ENCODE measurements around the gene MBD3L4.
"Not testable (repeated sequence)": the region's sequence is repeated elsewhere in the genome, so short reads cannot be mapped to it uniquely, and the experiment has no call there.

The MBD3L4 gene

DNA sequence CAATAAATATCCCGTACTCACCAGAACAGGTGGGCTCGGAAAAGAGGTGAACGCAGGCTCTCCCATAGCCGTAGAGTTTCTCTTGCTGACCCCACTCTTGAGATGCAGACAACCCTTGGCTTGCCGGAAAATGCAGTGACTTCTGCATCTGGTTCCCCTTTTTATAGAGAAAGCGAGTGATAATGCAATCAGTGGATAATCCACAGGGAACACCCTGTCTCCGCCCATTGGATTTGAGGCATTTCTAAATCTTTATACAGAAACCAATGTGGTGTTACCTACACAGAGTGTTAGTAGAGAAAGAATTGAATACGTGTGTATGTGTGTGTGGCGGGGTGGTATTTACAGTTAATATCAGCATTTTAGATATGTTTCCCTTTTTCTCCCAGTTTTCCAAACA is at the start of gene MBD3L4:
Gene MBD3L4, minus strand, starts transcription at position 101 of the 400 bp plus-strand sequence. Its CDS starts 35 bp downstream, at position 66.
- not testable (repeated sequence) for DNase-seq (ENCODE audit: low read depth in 2 of 2)

DNA sequence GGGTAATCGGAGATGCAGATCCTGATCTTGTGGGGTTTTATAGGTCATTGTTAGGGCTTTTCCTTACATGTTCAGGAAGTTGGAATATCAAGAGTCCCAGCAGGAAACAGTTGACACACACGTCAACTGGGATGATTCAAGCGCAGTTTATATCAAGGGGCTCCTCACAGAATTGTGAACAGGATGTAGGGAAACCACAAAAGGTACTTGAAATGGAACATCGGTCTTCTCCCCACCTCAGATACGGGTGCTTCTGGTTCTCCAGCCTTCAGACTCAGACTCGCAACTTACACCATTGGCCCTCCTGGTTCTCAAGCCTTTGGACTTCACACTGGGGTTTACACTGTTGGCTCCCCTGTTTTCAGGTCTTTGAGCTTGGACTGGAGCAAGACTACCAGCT is 49.0 kb upstream of the MBD3L4 start:
- DNase-seq (ENCODE audit: low read depth in 2 of 2): no peak

DNA sequence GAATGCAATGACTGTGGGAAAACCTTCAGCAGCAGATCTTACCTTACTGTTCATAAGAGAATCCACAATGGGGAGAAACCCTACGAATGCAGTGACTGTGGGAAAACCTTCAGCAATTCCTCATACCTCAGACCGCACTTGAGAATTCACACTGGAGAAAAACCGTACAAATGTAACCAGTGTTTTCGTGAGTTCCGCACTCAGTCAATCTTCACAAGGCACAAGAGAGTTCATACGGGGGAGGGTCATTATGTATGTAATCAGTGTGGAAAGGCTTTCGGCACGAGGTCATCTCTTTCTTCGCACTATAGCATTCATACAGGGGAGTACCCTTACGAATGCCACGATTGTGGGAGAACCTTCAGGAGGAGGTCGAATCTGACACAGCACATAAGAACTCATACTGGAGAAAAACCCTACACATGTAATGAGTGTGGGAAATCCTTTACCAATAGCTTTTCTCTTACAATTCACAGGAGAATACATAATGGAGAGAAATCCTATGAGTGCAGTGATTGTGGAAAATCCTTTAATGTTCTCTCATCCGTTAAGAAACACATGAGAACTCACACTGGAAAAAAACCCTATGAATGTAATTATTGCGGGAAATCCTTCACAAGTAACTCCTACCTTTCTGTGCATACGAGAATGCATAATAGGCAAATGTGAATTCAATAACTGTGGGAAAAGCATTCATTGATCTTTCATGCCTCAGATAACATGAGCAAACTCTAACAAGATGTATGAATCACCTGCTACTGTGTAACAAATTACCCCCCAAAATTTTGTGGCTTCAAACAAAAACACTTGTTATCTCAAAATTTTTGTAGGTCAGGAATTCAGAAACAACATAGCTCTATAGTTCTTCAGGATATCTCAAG is 43.3 kb upstream of the MBD3L4 start:
- DNase-seq (ENCODE audit: low read depth in 2 of 2): no peak

DNA sequence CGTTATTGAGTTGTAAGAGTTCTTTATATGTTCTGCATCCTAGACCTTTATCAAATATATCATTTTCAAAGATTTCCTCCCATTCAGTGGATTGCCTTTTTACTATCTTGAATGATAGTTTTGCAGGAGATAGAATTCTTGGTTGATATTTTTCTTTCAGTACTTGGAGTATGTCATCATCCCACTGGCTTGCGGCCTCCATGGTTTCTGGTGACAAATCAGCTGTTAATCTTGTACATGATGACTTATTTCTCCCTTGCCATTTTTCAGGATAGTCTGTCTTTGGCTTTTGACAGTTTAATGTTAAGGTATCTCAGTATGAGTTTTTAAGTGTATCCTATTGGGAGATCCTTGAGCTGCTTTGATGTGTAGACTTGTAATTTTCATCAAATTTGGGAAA is 38.0 kb upstream of the MBD3L4 start:
- DNase-seq (ENCODE audit: low read depth in 2 of 2): no peak

DNA sequence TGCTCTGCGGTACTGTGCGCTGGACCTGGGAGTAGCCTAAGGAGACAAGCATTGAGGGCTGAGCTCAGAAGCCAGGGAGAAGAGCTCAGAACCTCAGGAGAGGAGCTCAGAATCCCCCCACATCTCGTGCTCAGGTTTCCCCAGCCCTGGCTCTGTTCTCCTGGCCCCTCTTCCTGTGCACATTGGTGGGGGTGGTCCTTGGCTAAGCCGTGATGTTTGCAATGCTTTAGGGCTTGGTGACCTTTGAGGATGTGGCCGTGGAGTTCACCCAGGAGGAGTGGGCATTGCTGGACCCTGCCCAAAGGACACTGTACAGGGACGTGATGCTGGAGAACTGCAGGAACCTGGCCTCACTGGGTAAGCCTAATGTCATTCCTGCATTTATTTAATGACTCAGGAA is 36.2 kb upstream of the MBD3L4 start:
- no peak for DNase-seq (ENCODE audit: low read depth in 2 of 2)

DNA sequence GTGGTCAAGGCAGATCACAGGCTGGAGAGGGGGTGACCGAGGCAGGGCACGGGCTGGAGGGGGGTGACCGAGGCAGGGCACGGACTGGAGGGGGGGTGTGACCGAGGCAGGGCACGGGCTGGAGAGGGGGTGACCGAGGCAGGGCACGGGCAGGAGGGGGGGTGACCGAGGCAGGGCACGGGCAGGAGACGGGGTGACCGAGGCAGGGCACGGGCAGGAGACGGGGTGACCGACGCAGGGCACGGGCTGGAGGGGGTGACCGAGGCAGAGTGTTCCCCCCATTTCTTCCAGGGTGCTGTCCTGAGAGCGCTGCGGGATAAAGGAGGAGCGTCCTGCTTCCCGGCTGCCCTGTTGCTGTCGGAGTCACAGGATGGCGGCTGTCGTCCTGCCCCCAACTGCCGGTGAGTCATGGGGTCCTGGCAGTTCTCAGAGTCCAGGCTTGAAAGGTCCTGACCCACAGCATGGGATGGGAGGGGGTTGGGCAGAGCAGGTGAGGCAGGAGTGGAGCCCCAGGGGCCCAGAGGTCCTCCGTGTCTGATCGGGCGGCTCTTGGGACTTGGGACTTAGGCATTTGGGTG is 34.8 kb upstream of the MBD3L4 start:
- DNase-seq (ENCODE audit: low read depth in 2 of 2): no peak

DNA sequence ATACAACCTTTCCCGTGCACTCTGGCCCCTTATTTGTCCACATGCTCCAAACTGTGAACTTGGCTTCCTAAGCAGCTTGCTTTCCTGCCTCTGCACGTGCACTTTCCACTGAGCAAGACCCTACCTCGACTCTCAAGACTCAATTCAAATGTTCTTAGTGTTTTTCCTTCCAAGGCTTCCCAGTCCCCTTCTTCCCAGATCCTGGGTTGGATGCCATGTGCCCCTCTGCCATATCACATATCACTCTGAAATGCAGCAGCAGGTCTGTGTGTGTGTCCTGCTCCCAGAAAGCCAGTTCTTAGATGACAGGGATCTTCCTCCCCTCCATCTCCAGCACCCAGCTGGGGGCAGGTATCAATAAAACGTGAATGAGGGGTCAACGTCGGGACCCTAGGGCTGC is 32.6 kb upstream of the MBD3L4 start:
- no peak for DNase-seq (ENCODE audit: low read depth in 2 of 2)

DNA sequence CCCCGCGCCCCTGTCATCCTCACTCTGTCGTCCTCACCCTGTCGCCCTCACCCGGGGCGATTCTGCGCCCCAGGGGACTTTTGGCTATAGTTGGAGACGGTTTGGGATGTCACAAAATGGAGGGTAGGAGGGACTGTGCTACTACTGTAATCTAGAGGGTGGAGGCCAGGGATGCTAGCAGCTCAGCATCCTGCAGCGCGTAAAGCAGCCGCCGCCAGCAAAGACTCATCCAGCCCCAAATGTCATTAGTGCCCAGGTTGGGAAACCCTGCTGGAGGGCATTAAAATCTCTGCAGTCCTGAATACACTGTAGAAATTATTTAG is 29.9 kb upstream of the MBD3L4 start:
- DNase-seq (ENCODE audit: low read depth in 2 of 2): no peak

DNA sequence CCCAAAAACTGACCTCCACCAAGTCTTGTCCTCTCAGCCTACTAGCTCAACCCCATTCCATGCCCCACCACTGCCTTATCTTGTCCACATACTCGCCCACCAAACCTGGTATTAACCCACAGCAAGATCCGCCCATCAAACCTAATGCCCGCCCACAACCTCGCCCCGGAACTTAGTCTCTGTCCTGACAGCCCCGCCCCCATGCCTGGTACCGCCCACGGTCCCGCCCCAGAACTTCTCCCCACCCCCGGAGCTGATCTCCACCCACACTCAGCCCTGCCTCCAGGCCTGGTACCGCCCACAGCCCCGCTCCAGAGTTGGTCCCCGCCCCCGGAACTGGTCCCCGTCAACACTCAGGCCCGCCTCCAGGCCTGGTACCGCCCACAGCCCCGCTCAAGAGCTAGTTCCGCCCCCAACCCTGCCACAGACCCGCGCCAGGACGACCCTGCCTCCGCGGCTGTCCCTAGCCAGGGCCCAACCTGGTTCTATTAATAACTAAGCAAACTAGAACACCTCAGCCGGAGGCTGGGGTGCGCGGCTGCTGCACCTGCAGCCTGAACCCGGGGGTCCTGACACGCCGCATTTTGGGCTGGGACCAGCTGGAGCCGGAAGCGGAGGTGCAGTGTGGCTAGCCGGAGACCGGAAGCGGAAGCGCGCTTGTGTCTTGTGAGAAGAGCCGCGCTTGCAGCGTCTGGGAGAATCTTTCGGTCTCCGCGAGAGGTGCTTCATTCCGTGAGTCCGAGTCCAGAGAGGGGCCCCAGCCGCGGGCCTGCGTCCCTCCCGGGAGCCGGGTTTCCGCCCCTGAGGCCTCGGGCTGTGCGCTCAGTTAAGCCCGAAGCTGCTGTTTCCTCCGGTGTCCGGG is 29.3 kb upstream of the MBD3L4 start, which contains the start of gene ZNF557:
Gene ZNF557, plus strand, starts transcription at position 662 of the 862 bp plus-strand sequence. CDS start 5,372 bp downstream, outside the sequence.
- DNase-seq (ENCODE audit: low read depth in 2 of 2): peak; percentile 95 to 96

DNA sequence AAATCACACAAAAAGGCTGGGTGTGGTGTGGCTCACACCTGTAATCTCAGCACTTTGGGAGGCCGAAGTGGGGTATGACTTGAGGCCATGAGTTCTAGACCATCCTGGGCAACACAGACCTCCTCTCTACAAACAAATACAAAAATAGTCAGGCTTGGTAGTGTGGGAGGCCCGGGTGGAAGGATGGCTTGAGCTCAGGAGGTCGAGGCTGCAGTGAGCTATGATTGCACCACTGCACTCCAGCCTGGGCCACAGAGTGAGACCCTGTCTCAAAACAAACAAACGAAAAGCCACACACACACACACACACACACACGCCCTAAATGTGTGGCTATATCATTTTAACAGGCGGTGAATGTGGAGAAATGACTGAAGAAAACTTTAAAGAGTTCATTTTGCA is 28.6 kb upstream of the MBD3L4 start:
- DNase-seq (ENCODE audit: low read depth in 2 of 2): no peak

DNA sequence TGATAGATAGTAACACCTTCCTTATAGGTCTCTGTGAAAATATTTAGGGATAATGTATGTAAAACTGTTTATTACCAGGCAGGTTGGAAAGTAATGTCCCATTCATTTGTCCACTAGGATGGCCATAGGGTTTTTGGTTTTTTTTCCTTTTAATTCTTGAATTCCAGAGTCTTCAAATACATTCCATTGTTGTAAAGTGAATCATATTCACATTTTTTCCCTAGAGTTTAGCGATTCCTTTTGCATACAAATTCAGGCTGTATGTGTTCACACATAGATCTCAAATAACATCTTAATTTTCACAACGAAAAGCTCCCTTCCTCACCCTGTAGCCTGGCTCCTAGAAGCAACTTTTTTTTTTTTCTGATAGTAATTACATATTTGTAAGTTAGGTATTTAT is 27.7 kb upstream of the MBD3L4 start:
- no peak for DNase-seq (ENCODE audit: low read depth in 2 of 2)

DNA sequence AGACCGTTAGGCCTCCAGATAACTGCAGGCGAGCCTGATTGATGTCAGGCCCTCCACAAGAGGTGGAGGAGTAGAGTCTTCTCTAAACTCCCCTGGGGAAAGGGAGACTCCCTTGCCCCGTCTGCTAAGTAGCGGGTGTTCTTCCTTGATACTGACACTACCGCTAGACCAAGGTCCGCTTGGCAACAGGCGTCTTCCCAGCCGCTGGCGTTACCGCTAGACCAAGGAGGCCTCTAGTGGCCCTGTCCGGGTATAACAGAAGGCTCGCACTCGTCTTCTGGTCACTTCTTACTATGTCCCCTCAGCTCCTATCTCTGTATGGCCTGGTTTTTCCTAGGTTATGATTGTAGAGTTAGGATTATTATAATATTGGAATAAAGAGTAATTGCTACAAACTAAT is 27.1 kb upstream of the MBD3L4 start:
- DNase-seq (ENCODE audit: low read depth in 2 of 2): not testable (repeated sequence)

DNA sequence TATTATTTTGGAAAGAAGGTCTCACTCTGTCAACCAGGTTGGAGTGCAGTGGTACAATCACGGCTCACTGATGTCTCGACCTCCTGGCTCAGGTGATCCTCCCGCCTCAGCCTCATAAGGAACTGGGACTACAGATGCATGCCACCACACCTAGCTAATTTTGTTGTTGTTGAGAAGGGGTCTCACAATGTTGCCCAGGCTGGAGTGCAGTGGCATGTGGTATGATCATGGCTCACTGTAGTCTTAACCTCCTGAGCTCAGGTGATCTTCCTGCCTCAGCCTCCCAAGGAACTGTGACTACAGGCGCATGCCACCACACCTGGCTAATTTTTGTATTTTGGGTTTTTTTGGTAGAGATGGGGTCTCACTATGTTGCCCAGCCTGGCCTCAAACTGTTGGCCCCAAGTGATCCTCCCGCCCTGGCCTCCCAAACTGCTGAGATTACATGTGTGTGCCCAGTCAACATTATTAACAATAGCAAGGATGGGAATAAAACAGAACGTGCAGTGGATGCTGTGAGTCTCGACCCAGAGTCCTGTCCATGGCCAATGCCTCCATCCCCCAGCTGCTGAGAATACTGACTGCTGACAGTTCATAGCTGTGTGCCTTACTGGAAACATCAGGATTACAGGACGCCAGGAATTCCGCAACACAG is 23.9 kb upstream of the MBD3L4 start:
- DNase-seq (ENCODE audit: low read depth in 2 of 2): no peak

DNA sequence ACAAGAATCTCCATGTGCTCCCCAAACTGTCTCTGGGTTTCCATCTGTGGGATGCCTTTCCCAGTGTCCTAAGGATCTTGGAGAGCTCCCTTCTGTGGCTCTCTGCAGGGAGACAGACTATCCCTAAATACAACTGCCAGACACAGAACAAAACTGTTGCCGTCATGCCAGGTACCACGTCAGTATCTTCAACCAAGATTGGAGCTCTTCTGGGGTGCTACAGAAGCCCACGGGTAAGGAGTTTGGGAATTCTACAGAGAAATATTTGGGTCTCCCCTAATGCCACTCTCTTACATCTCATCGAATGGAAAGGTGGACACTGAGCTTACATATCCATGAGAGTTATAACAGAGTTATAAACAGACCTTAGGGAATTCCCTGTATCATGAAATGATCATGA is 23.4 kb upstream of the MBD3L4 start:
- DNase-seq (ENCODE audit: low read depth in 2 of 2): no peak

DNA sequence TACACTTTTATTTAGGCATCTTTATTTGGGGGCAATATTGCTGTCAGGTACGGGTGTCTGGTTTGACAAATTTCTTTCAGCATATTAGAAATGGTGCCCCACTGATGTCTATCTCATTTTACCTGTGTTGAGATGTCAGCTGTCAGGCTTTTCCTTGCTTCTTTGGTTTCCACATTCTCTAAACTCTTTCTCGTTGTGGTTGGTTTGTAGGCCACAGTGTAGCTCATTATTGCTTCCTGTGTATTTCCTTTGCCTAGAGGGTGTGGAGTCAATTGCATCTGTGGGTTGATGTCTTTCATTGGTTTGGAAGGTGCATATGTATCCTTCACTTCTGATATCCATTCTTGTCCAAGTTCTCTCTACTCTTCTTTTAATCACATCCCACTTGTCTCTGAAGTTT is 20.0 kb upstream of the MBD3L4 start:
- DNase-seq (ENCODE audit: low read depth in 2 of 2): not testable (repeated sequence)

DNA sequence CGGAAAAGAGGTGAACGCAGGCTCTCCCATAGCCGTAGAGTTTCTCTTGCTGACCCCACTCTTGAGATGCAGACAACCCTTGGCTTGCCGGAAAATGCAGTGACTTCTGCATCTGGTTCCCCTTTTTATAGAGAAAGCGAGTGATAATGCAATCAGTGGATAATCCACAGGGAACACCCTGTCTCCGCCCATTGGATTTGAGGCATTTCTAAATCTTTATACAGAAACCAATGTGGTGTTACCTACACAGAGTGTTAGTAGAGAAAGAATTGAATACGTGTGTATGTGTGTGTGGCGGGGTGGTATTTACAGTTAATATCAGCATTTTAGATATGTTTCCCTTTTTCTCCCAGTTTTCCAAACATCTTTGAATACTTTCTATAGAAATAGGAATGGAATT is 18.6 kb upstream of the MBD3L4 start, which contains the start of gene MBD3L3:
Gene MBD3L3, minus strand, starts transcription at position 101 of the 400 bp plus-strand sequence. Its CDS starts 71 bp downstream, at position 30.
- DNase-seq (ENCODE audit: low read depth in 2 of 2): not testable (repeated sequence)

DNA sequence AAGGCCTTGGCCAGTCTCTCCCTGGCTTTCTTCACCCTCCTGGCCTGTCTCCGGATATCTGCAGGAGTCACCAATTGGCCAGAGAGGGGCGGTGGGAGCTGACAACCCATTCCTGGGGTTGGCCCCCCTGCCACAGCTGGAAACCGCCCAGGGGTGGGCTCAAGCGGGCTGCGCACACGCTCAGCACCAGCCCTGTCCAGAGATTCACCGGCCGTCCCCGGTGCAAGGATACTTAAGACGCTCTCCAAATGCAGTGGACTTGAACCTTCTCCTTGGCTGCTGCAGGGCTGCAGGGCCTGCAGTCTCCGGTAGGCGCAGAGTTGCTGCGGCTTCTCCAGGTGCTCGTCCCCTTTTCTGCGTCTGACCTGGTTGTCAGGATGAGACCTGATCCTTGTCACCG is 16.4 kb upstream of the MBD3L4 start:
- not testable (repeated sequence) for DNase-seq (ENCODE audit: low read depth in 2 of 2)

DNA sequence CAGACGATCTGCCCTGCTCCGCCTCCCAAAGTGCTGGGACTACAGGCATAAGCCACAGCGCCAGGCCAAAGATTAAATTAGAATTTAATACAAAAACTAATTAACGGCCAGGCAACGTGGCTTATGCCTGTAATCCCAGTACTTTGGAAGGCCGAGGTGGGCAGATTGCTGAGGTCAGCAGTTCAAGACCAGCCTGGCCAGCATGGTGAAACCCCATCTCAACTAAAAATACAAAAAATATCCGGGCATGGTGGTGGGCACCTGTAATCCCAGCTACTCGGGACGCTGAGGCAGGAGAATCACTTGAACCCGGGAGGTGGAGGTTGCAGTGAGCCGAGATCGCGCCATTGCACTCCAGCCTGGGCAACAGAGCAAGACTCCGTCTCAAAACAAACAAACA is 15.7 kb upstream of the MBD3L4 start:
- not testable (repeated sequence) for DNase-seq (ENCODE audit: low read depth in 2 of 2)

DNA sequence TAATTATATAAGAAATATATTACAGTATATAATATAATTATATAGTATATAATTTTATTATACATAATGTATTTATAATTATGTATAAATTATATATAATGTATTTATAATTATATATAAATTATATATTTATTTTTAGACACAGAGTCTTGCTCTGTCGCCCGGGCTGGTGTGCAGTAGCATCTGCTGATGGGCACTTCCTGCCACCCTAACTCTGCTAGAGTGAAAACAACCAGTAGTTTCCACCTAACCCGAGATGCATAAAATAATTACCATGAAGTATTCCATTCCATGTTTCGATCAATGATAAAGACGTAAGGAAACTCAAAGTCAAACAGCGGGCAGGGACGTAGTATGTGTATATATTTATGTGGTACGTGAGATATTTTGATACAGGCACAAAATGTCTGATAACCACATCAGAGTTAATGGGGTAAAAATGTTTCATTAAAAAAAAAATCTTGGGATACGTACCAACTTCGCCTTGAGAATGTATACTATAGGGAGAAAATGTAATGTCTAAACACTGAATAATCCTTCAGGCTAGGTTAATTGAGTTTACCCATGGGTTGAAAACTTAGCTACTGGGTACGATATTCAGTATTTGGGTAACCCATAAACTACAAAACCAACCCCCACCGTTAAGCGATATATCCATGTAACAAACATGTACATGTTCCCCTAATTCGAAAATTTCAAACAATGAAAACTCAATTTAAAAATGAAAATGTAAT is 14.8 kb upstream of the MBD3L4 start:
- not testable (repeated sequence) for DNase-seq (ENCODE audit: low read depth in 2 of 2)

DNA sequence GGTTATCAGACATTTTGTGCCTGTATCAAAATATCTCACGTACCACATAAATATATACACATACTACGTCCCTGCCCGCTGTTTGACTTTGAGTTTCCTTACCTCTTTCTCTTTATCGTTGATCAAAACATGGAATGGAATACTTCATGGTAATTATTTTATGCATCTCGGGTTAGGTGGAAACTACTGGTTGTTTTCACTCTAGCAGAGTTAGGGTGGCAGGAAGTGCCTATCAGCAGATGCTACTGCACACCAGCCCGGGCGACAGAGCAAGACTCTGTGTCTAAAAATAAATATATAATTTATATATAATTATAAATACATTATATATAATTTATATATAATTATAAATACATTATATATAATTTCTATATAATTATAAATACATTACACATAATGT is 12.9 kb upstream of the MBD3L4 start:
- DNase-seq (ENCODE audit: low read depth in 2 of 2): not testable (repeated sequence)

DNA sequence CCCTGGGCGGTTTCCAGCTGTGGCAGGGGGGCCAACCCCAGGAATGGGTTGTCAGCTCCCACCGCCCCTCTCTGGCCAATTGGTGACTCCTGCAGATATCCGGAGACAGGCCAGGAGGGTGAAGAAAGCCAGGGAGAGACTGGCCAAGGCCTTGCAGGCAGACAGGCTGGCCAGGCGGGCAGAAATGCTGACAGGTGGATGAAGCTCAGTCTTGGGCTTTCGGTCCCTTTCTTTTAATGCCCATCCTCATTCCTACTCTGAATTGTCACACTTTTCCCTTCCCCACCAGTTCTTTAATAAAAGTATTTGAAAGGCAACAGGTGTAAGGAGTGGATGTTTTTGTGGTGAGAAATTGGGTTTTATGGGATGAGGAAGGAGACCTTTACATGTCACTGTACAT is 11.4 kb upstream of the MBD3L4 start:
- not testable (repeated sequence) for DNase-seq (ENCODE audit: low read depth in 2 of 2)
